DND-41 (cell line): ENCODE data around the gene VPS11.
A peak's percentile ranks its signal among the peaks of the same experiment; 100 is the strongest.

Source experiments
- ATAC-seq: fragments of 200-7000 bp; cut with Tn5 transposase; 3 replicates; pipeline ENCODE4 v1.9.1; 2021; ENCODE audit warnings: low read depth; ENCODE audit not compliant: insufficient read depth
- DNase-seq: peaks from one replicate; pipeline ENCODE4 v3.0.0-alpha.2; 2020
- H2AFZ ChIP-seq: 2 replicates; pipeline ENCODE4 v1.6.0; 2012; ENCODE audit warnings: low read depth, low read length
- H3K27ac ChIP-seq: 2 replicates; pipeline ENCODE4 v1.5.1; 2012; ENCODE audit warnings: low read length, inconsistent platforms
- H3K27me3 ChIP-seq: fragments of 200-600 bp; sonication (generic); 2 replicates; pipeline ENCODE4 v1.6.0; 2012; ENCODE audit warnings: low read length, mild to moderate bottlenecking, inconsistent platforms; ENCODE audit not compliant: insufficient read depth, poor library complexity
- H3K36me3 ChIP-seq: 2 replicates; pipeline ENCODE4 v1.5.1; 2012; ENCODE audit warnings: low read length, inconsistent platforms; ENCODE audit not compliant: insufficient read depth
- H3K4me1 ChIP-seq: 2 replicates; pipeline ENCODE4 v1.5.1; 2012; ENCODE audit warnings: mild to moderate bottlenecking, low read length; ENCODE audit not compliant: insufficient read depth
- H3K4me2 ChIP-seq: 2 replicates; pipeline ENCODE4 v1.6.0; 2012; ENCODE audit warnings: mild to moderate bottlenecking, moderate library complexity, low read length, inconsistent platforms; ENCODE audit not compliant: insufficient read depth
- H3K4me3 ChIP-seq, 2 experiments: fragments of 200-600 bp in 1 of 2; shearing (Covaris generic) in 1 of 2; 2 replicates each; pipeline ENCODE4 v1.5.1; 2012 to 2016; ENCODE audit warnings: inconsistent platforms in 2 of 2, low read length in 2 of 2, mild to moderate bottlenecking in 2 of 2, low read depth in 1 of 2, moderate library complexity in 1 of 2
- H3K79me2 ChIP-seq: 2 replicates; pipeline ENCODE4 v1.6.0; 2012; ENCODE audit warnings: low read length, inconsistent platforms; ENCODE audit not compliant: insufficient read depth
- H3K9ac ChIP-seq: 2 replicates; pipeline ENCODE4 v1.6.0; 2012; ENCODE audit warnings: low read depth, mild to moderate bottlenecking, inconsistent platforms, low read length, moderate library complexity
- H3K9me3 ChIP-seq: 2 replicates; pipeline ENCODE4 v1.5.1; 2012; ENCODE audit warnings: low read length, moderate library complexity, mild to moderate bottlenecking, inconsistent platforms; ENCODE audit not compliant: insufficient read depth, severe bottlenecking
- H4K20me1 ChIP-seq: 2 replicates; pipeline ENCODE4 v1.6.0; 2012; ENCODE audit warnings: low read length; ENCODE audit not compliant: insufficient read depth
- CTCF ChIP-seq: IDR thresholded peaks from 2 replicates; pipeline ENCODE4 v1.5.1; 2012; ENCODE audit warnings: borderline replicate concordance, low read length, moderate library complexity, mild to moderate bottlenecking; ENCODE audit not compliant: poor library complexity, severe bottlenecking; ENCODE audit errors: extremely low read depth
- EZH2 ChIP-seq: IDR thresholded peaks from 3 replicates; pipeline ENCODE4 v1.6.1; 2012; ENCODE audit warnings: borderline replicate concordance, low read depth, mild to moderate bottlenecking, moderate library complexity, low read length, inconsistent platforms; ENCODE audit not compliant: severe bottlenecking

The VPS11 gene

DNA sequence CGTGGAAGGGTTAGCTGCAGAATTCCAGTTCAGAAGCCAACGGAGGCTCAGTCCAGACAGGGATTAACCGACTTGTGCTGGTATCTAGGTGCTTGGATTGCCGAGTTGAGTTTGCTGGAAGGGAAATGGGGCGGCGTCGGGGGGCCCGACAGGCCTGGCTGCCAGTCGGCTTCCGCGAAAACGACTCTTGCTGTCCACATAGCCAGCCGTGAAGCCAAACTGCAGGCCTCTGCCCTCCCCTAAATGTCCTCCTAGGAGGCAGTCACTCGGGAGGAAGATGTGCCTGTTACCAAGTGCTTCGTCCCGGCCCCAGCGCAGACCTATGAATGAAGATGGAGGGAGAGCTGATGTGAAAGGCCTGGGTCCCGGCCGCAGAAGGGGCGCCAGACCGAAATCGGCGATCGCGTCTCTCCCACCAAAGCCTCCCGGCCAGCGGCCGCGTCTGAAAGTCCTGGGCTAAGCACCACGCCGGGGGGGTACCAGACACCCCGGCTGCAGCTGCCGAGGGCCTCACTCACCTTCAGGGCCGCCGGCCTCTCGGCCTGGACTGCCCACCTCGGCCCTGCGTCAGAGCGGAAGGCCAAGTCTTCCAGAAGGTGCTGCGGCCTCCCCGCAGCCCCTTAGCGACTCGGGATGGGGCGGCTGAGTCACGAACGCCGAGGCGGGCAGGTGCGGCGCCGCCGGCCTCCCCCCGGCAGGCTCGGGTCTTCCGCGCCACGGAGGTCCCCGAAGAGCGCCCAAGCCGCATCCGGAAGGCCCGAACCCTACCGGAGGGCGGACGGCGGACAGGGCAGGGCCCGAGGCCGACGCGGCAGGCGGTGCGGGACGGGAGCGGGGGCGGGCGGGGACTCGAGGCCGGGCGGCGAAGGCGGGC is 26.6 kb downstream of the VPS11 start:
- no peak for ATAC-seq
- Histone ChIP-seq H2AFZ (no peak overlapping the region), H3K27me3 (no peaks in the 10 kb centered on the region), H3K79me2 (peaks cover 50% of the 10 kb centered on the region), H3K27ac (peak overlapping the region; percentile 99), H3K9me3 (no peaks in the 10 kb centered on the region), H3K9ac (peak overlapping the region; percentile 99), H3K4me3 (peak overlapping the region; percentile 89 to 95), H4K20me1 (peaks cover 34% of the 10 kb centered on the region), H3K4me1 (peaks cover 37% of the 10 kb centered on the region), H3K36me3 (peaks cover 70% of the 10 kb centered on the region), H3K4me2 (peak overlapping the region; percentile 93)
- DNase-seq = peak; percentile 48
- no peak for TF ChIP-seq EZH2
- TF ChIP-seq CTCF = no peak

DNA sequence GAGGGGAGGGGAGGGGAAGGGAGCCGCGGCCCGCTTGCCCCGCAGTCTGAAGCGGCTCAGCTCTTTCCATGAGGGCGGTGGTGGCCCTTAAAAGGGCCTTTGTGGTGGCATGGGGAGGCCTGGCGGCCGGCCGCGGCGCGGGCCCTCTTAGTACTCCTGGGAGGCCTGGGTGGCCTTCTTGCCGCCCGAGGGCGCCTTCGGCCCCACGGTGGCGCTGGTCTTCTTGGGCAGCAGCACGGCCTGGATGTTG is 27.1 kb downstream of the VPS11 start:
- no peak for DNase-seq

DNA sequence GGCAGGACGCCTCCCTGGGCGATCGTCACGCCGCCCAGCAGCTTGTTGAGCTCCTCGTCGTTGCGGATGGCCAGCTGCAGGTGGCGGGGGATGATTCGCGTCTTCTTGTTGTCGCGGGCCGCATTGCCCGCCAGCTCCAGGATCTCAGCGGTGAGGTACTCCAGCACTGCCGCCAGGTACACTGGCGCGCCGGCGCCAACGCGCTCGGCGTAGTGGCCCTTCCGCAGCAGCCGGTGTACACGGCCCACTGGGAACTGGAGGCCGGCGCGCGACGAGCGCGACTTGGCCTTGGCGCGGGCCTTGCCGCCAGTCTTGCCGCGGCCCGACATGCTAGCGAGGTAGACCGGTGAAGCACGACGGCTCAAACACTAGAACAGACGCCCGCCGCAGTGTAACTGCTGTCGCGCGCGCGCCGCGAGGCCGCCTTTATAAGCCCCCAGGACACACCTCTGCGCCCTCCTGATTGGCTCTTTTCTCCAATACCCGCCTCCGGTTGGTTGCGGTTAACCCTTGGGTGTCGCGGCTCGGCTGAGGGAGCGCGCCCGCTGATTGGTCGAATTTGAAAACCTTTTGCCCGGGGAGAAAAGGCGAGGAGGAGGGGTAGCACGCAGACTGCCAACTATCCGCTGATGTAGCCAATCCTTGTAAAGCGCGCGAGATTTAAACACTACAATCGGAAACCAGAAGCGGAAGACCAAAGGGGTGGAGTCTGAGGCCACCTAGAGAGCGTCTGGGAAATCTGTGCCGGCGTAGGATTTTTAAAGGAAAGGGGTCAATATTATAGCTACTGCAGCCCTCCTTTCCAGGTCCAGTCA is 27.7 kb downstream of the VPS11 start:
- peak overlapping the region; percentile 99 for H3K9ac ChIP-seq
- no peaks in the 10 kb centered on the region for H3K27me3 ChIP-seq
- TF ChIP-seq EZH2 = no peak
- TF ChIP-seq CTCF = peak; percentile 25
- peaks cover 56% of the 10 kb centered on the region for H3K79me2 ChIP-seq
- H3K27ac ChIP-seq = peak overlapping the region; percentile 99
- peaks cover 47% of the 10 kb centered on the region for H3K4me1 ChIP-seq
- DNase-seq (peak; percentile 100), ATAC-seq (peak; percentile 79)
- H3K36me3 ChIP-seq = peaks cover 75% of the 10 kb centered on the region
- peak overlapping the region; percentile 89 to 95 for H3K4me3 ChIP-seq
- peaks cover 34% of the 10 kb centered on the region for H4K20me1 ChIP-seq
- H3K4me2 ChIP-seq = peak overlapping the region; percentile 93
- H2AFZ ChIP-seq = peak overlapping the region; percentile 74
- H3K9me3 ChIP-seq = no peaks in the 10 kb centered on the region

More for the DNA sequence above, 27.1 kb downstream of the VPS11 start:
- H3K27me3 ChIP-seq = no peaks in the 10 kb centered on the region
- H3K4me2 ChIP-seq = peak overlapping the region; percentile 93
- peak overlapping the region; percentile 99 for H3K9ac ChIP-seq
- no peak for TF ChIP-seq EZH2
- TF ChIP-seq CTCF = peak; percentile 61
- no peaks in the 10 kb centered on the region for H3K9me3 ChIP-seq
- H2AFZ ChIP-seq = peak overlapping the region; percentile 53; the same call in 1 of the 2 replicates
- peak; percentile 18 for ATAC-seq
- H3K4me3 ChIP-seq = peak overlapping the region; percentile 89 to 95
- H3K27ac ChIP-seq = peak overlapping the region; percentile 99
- peaks cover 52% of the 10 kb centered on the region for H3K79me2 ChIP-seq
- H3K36me3 ChIP-seq = peaks cover 73% of the 10 kb centered on the region
- peaks cover 42% of the 10 kb centered on the region for H3K4me1 ChIP-seq
- H4K20me1 ChIP-seq = peaks cover 34% of the 10 kb centered on the region
